ENCODE data around the gene WEE1. TPM values are rescaled to one million over a fixed set of nuclear protein-coding genes. Genes with fewer than 3 reads are reported as not detected.
"Not testable (repeated sequence)": the region's sequence is repeated elsewhere in the genome, so short reads cannot be mapped to it uniquely, and the experiment has no call there.

Gene WEE1
- total RNA-seq, 2 donors from 2014 or later: 31.0 to 33.1 TPM

DNA sequence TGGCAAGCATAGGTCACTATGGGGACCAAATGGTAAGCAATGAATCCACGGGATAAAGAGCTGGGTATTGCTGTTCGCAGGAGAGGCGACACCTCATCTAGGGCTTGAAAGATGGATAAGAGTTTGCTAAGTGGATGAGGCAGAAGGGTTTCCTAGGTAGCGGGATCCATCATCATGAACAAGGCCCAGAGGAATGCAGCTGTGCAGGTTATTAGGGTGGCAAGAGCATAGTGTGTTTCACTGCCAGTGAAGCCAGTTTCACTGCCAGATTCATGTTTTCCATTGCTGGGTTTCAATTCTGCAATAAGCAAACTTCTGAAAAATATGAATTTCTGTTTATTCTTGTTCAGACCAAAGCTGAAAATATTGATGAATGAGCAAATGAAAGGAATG, 27.2 kb downstream of the WEE1 start:
- intact Hi-C loops (cut with DNase I): no loop called here
- no peaks in the 10 kb centered on the region for H3K9me3 ChIP-seq
- 81% methylated on average over 4 of the region's 4 CpGs for WGBS

GRCh38 chr11:9601037-9601875, 27.8 kb downstream of the WEE1 start:
- Histone ChIP-seq H3K36me3 (no peaks in the 10 kb centered on the region), H3K4me1 (replicated peaks) (no peaks in the 10 kb centered on the region), H3K9me3 (no peaks in the 10 kb centered on the region), H3K27ac (no peak overlapping the region), H3K4me3 (no peak overlapping the region), H3K27me3 (replicated peaks; ENCODE audit: insufficient read depth) (no peaks in the 10 kb centered on the region)
- TF ChIP-seq CTCF (IDR thresholded peaks at IDR 0.05) (no peak), POLR2AphosphoS5 (IDR thresholded peaks at IDR 0.05) (no peak), POLR2A (IDR thresholded peaks at IDR 0.05) (no peak)
- no peak for DNase-seq (ENCODE audit: low spot score)
- intact Hi-C loops (cut with DNase I): no loop called here
- 68% methylated on average over 7 of the region's 7 CpGs for WGBS

More for the DNA sequence above, 27.2 kb downstream of the WEE1 start:
- Histone ChIP-seq H3K27ac (no peak overlapping the region), H3K4me1 (replicated peaks) (no peaks in the 10 kb centered on the region), H3K27me3 (replicated peaks; ENCODE audit: insufficient read depth) (no peaks in the 10 kb centered on the region), H3K4me3 (no peak overlapping the region), H3K36me3 (no peaks in the 10 kb centered on the region)
- TF ChIP-seq POLR2AphosphoS5 (IDR thresholded peaks at IDR 0.05) (no peak), CTCF (IDR thresholded peaks at IDR 0.05) (no peak), POLR2A (IDR thresholded peaks at IDR 0.05) (no peak)
- DNase-seq (ENCODE audit: low spot score): no peak

DNA sequence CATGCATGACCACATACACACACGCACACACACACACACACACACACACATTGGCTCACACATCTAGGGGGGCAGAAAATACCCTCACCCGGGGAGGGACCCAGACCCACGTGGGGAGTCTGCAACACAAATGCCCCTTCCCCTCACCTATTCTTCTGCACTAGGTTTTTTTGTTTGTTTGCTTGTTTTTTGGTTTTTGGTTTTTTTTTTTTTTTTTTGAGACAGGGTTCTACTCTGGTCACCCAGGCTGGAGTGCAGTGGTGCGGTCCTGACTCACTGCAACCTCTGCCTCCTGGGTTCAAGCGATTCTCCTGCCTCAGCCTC, 28.4 kb downstream of the WEE1 start:
- no peak for TF ChIP-seq CTCF (IDR thresholded peaks at IDR 0.05)
- no peak for TF ChIP-seq POLR2AphosphoS5 (IDR thresholded peaks at IDR 0.05)
- no peak for TF ChIP-seq POLR2A (IDR thresholded peaks at IDR 0.05)
- H3K9me3 ChIP-seq: no peaks in the 10 kb centered on the region
- 78% methylated on average over 5 of the region's 5 CpGs for WGBS
- no peak overlapping the region for H3K27ac ChIP-seq
- H3K36me3 ChIP-seq: no peaks in the 10 kb centered on the region
- intact Hi-C loops (cut with DNase I): no loop called here
- no peak for DNase-seq (ENCODE audit: low spot score)
- no peaks in the 10 kb centered on the region for H3K4me1 ChIP-seq (replicated peaks)
- no peak overlapping the region for H3K4me3 ChIP-seq
- no peaks in the 10 kb centered on the region for H3K27me3 ChIP-seq (replicated peaks; ENCODE audit: insufficient read depth)

DNA sequence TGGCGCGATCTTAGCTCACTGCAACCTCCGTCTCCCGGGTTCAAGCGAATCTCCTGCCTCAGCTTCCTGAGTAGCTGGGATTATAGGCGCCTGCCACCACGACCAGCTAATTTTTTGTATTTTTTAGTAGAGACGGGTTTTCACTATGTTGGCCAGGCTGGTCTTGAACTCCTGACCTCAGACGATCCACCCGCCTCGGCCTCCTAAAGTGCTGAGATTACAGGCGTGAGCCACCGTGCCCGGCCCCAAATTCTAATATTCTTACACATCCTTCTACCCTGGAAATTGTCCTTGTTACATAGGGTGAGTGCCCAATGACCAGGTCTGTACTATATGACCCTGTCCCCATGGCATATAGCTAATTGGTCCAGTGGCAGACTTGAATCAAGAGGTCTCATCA, 29.7 kb downstream of the WEE1 start:
- H3K36me3 ChIP-seq; H3K27me3 ChIP-seq (replicated peaks; ENCODE audit: insufficient read depth); intact Hi-C loops (cut with DNase I); H3K4me3 ChIP-seq; H3K9me3 ChIP-seq; H3K27ac ChIP-seq; H3K4me1 ChIP-seq (replicated peaks); DNase-seq (ENCODE audit: low spot score): not testable (repeated sequence)
- WGBS: 95% methylated on average over 14 of the region's 14 CpGs

DNA sequence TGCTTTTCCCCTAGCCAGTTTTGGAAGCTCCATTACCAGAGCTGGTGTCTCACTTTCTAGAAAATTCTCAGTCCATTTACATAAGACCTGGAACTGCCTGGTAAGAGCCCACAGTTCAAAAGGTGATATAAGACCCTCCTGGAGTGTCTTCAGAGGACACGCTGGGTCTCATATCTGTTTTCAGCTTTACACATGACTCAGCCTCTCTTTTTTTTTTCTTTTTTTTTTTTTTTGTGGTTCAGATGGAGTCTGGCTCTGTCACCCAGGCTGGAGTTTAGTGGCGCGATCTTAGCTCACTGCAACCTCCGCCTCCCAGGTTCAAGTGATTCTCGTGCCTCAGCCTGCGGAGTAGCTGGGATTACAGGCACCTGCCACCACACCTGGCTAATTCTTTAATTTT, 30.7 kb downstream of the WEE1 start:
- no peak for DNase-seq (ENCODE audit: low spot score)
- intact Hi-C loops (cut with DNase I): no loop called here

More for the DNA sequence above, 30.7 kb downstream of the WEE1 start:
- 94% methylated on average over 6 of the region's 6 CpGs for WGBS
- TF ChIP-seq POLR2A (IDR thresholded peaks at IDR 0.05) (no peak), POLR2AphosphoS5 (IDR thresholded peaks at IDR 0.05) (no peak), CTCF (IDR thresholded peaks at IDR 0.05) (no peak)
- Histone ChIP-seq H3K4me3 (no peak overlapping the region), H3K27ac (no peak overlapping the region), H3K4me1 (replicated peaks) (no peaks in the 10 kb centered on the region), H3K36me3 (no peaks in the 10 kb centered on the region), H3K27me3 (replicated peaks; ENCODE audit: insufficient read depth) (no peaks in the 10 kb centered on the region), H3K9me3 (no peaks in the 10 kb centered on the region)
